Measurements from ENCODE around the gene STEAP1B.
"Not testable (repeated sequence)": the region's sequence is repeated elsewhere in the genome, so short reads cannot be mapped to it uniquely, and the experiment has no call there.

The STEAP1B gene

DNA sequence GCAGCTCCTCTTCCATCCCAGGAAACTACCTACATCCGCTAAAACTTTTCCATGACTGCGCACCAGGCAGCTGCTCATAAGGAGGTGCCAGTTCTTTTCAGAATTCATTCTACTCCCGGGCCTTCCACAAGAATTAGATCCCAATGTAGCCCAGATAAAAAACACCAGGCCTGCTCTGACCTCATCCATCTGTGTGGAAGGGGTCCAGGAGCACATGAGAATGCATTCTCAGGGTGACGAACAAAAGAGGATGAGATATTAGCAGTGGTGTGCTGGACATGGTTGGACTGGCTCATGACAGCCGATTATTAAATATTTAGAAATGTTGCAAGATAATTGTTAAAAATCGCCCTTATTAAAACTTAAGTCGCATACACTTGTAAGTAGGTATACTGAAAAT lies 43.2 kb upstream of the STEAP1B start:
- no peak for DNase-seq (ENCODE audit: low read depth, low spot score)
- TF ChIP-seq, protein P1, sequence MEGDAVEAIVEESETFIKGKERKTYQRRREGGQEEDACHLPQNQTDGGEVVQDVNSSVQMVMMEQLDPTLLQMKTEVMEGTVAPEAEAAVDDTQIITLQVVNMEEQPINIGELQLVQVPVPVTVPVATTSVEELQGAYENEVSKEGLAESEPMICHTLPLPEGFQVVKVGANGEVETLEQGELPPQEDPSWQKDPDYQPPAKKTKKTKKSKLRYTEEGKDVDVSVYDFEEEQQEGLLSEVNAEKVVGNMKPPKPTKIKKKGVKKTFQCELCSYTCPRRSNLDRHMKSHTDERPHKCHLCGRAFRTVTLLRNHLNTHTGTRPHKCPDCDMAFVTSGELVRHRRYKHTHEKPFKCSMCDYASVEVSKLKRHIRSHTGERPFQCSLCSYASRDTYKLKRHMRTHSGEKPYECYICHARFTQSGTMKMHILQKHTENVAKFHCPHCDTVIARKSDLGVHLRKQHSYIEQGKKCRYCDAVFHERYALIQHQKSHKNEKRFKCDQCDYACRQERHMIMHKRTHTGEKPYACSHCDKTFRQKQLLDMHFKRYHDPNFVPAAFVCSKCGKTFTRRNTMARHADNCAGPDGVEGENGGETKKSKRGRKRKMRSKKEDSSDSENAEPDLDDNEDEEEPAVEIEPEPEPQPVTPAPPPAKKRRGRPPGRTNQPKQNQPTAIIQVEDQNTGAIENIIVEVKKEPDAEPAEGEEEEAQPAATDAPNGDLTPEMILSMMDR (IDR thresholded peaks at IDR 0.05; ENCODE audit: insufficient read depth, low read length, missing control alignments), result no peak
- H3K4me3 ChIP-seq (ENCODE audit: low read depth, low read length), result no peak overlapping the region
- POLR2A ChIA-PET, result no interaction called here
- CTCF ChIA-PET, result interaction anchor here (0.5 to 1.3 kb wide), 2 partner anchors 50 to 543 kb away, joined by 3 read pairs; no protein-coding TSS in a partner anchor

DNA sequence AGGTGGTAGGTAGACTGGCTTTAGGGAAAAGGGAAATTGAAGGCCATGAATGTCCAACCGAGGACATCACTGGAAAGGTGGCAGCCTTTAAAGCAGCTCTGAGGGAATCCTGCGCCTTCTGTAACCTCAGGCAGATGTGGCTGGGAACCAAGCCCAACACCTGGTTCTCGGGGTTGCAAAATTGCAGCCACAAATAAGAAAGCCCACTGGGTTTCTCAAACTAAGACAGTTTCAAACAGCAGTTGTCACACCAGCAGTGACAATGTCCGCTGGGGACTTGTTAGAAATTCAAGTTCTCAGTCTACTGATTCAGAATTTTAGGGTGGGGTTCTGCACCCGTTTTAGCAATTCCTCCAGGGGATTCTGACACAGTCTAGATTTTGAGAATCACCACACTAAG lies 42.7 kb upstream of the STEAP1B start:
- ChIA-PET POLR2A (no interaction called here), CTCF (no interaction called here)
- H3K4me3 ChIP-seq (ENCODE audit: low read depth, low read length), result no peak overlapping the region
- TF ChIP-seq, protein P1 (IDR thresholded peaks at IDR 0.05; ENCODE audit: insufficient read depth, low read length, missing control alignments), result no peak
- no peak for DNase-seq (ENCODE audit: low read depth, low spot score)

- DNase-seq (ENCODE audit: low read depth, low spot score), result no peak
- H3K4me3 ChIP-seq (ENCODE audit: low read depth, low read length), result no peak overlapping the region
- TF ChIP-seq, protein P1 (IDR thresholded peaks at IDR 0.05; ENCODE audit: insufficient read depth, low read length, missing control alignments), result no peak
- POLR2A ChIA-PET, result no interaction called here
- CTCF ChIA-PET, result no interaction called here
Observed at GRCh38 chr7:22542254-22542653, 42.3 kb upstream of the STEAP1B start.

DNA sequence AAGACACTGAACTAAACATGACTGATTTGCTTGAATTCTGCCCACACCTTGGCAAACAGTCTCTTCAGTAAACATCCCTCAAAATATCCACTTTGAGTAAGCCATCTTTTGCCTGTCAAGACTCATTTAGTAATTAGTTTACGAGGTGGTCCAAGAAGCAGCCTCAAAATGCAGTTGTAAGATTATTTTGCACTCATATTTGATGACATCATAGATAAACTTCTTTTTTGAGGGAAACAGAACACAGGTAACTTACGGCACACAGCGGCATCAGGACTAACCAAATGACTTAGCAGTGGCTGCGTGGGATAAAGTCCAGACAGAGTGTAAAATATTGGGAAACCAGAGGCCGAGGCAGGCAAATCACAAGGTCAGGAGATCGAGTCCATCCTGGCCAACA lies 41.8 kb upstream of the STEAP1B start:
- POLR2A ChIA-PET, result no interaction called here
- TF ChIP-seq, protein P1 (IDR thresholded peaks at IDR 0.05; ENCODE audit: insufficient read depth, low read length, missing control alignments), result no peak
- DNase-seq (ENCODE audit: low read depth, low spot score), result no peak
- CTCF ChIA-PET, result no interaction called here
- no peak overlapping the region for H3K4me3 ChIP-seq (ENCODE audit: low read depth, low read length)

DNA sequence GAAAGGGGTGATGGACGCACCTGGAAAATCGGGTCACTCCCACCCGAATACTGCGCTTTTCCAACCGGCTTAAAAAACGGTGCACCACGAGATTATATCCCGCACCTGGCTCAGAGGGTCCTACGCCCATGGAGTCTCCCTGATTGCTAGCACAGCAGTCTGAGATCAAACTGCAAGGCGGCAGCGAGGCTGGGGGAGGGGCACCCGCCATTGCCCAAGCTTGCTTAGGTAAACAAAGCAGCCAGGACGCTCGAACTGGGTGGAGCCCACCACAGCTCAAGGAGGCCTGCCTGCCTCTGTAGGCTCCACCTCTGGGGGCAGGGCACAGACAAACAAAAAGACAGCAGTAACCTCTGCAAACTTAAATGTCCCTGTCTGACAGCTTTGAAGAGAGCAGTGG lies 28.5 kb upstream of the STEAP1B start:
- CTCF ChIA-PET; DNase-seq (ENCODE audit: low read depth, low spot score); POLR2A ChIA-PET; H3K4me3 ChIP-seq (ENCODE audit: low read depth, low read length): not testable (repeated sequence)

GRCh38 chr7:22524353-22524947 lies 24.5 kb upstream of the STEAP1B start:
- CTCF ChIA-PET, result interaction anchor here (1.1 kb wide), 1 partner anchor 728 kb away, joined by 3 read pairs; no protein-coding TSS in a partner anchor
- DNase-seq (ENCODE audit: low read depth, low spot score); POLR2A ChIA-PET; H3K4me3 ChIP-seq (ENCODE audit: low read depth, low read length): not testable (repeated sequence)

GRCh38 chr7:22523478-22524352 lies 23.7 kb upstream of the STEAP1B start:
- POLR2A ChIA-PET, result not testable (repeated sequence)

DNA sequence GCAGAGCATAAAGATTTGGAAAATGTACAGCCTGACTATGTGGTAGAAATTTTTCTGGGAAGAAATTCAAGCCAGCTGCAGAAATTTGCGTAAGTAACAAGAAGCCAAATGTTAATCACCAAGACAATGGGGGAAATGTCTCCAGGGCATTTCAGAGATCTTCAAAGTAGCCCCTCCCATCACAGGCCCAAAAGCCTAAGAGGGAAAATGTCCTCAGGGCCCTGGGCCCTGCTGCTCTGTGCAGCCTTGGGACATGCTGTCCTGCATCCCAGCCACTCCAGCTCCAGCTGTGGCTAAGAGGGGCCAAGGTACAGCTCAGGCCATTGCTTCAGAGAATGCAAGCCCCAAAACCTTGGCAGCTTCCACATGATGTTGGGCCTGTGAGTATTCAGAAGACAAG lies 19.6 kb upstream of the STEAP1B start:
- DNase-seq (ENCODE audit: low read depth, low spot score); POLR2A ChIA-PET; H3K4me3 ChIP-seq (ENCODE audit: low read depth, low read length); CTCF ChIA-PET: not testable (repeated sequence)

More at GRCh38 chr7:22523478-22524352, 23.7 kb upstream of the STEAP1B start:
- CTCF ChIA-PET, result interaction anchor here (1.1 to 1.3 kb wide), 2 partner anchors 531 to 729 kb away, joined by 3 to 5 read pairs; no protein-coding TSS in a partner anchor
- not testable (repeated sequence) for H3K4me3 ChIP-seq (ENCODE audit: low read depth, low read length); DNase-seq (ENCODE audit: low read depth, low spot score)

DNA sequence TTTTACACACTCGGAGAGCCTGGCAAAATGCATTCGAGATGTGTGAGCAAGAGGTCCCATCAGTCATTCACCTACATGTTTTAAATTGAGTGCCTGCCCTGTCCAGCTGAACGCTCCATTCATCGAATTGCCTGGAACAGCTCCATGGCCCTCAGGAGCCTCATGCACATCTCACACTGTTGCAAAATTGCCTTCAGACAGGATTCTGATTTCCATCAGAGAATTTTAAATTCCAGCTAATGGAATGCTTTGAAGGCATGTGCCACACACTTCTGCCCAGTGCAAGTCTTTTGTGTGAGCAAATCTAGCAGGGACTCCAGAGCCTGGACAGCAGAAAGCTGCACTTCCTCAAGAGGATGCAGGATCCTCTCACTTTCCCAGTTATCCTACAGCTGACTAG lies 17.0 kb upstream of the STEAP1B start:
- H3K4me3 ChIP-seq (ENCODE audit: low read depth, low read length); POLR2A ChIA-PET; DNase-seq (ENCODE audit: low read depth, low spot score): not testable (repeated sequence)
- CTCF ChIA-PET, result interaction anchor here (0.6 kb wide), 1 partner anchor 538 kb away, joined by 3 read pairs; no protein-coding TSS in a partner anchor

- H3K4me3 ChIP-seq (ENCODE audit: low read depth, low read length); POLR2A ChIA-PET; CTCF ChIA-PET; DNase-seq (ENCODE audit: low read depth, low spot score): not testable (repeated sequence)
Observed at GRCh38 chr7:22514963-22515362, 15.0 kb upstream of the STEAP1B start.

DNA sequence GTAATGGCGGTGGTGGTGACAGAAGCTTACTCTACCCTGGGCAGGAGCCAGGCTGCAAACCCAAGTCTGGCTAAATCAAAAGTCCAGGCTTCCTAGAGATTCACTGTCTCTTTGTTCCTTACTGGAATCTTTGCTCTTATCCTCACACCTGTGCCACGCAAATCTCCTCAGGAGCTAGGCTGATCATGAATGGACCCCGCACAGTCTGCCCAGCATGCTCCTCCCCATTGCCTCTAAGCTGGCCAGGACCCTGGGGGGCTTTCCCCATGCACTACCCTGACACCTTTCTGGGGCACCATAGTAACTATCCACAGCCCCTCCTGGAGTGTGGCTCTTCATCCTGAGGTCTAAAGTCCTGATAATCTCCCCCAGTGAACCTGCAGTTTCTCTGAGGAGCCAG lies 7.3 kb upstream of the STEAP1B start:
- CTCF ChIA-PET; POLR2A ChIA-PET; H3K4me3 ChIP-seq (ENCODE audit: low read depth, low read length); DNase-seq (ENCODE audit: low read depth, low spot score): not testable (repeated sequence)

Measured in AG04449 (cell line).